NCI-H1105 (cell line): ENCODE data around the gene MEIOB.
"Not testable (repeated sequence)": the region's sequence is repeated elsewhere in the genome, so short reads cannot be mapped to it uniquely, and the experiment has no call there.

ENCODE experiments used
- DNase-seq: peaks from one replicate; lab custom pipeline; 2025; lab: John Stamatoyannopoulos, UW

The MEIOB gene

DNA sequence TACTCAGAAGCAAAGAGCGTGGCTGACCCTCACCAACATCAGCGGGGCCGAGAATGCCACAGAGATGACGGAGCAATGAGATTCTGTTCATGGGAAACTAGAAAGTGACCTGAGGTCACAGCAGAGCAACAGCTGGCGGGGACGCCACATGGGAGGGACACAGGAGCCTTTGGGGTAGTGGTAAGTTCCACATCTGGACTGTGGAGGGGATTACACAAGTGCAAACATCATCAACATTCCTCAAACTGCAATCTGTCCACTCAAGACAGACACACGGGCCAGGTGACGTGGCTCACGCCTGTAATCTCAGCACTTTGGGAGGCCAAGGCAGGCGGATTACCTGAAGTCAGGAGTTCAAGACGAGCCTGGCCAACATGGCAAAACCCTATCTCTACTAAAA, 56.5 kb downstream of the MEIOB start:
- DNase-seq: no peak

DNA sequence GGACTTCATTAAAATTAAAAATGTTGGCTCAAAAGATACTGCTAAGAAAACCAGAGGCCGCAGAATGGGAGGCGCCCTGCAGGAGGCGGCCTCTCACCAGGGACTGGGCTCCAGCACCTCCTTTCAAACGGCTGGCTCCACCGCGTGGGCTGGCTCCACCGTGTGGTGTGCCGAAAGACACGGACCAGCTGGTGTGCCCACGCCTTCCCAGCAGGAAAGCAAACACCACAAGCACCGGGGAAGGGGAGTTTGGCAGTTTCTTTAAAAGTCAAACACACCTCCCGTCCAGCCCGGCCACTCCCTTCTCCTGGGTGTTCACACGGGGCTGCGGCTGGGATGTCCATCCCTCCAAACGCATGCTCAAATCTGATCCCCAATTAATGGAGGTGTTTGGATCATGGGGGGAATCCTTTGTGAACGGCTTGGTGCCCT, 59.2 kb downstream of the MEIOB start:
- no peak for DNase-seq

- DNase-seq: no peak
Observed at GRCh38 chr16:1810536-1810935, 61.4 kb downstream of the MEIOB start.

DNA sequence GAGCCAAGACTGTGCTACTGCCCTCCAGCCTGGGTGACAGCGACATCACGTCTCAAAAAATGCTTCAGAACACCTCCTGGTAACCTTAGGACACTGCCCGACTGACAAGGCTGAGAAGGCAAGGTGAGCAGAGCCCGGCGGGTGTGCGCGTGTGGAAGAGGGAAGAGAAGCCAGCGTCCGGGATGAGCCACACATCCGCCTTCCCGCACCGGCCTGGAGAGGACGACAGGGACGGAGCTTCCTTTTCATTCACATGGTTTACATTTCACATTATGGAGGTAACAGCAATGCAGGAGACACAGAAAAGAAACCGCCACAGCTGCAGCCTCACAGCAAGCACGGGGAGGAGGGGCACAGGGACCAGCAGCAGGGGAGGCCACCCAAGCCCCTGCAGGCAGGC, 61.9 kb downstream of the MEIOB start:
- no peak for DNase-seq

DNA sequence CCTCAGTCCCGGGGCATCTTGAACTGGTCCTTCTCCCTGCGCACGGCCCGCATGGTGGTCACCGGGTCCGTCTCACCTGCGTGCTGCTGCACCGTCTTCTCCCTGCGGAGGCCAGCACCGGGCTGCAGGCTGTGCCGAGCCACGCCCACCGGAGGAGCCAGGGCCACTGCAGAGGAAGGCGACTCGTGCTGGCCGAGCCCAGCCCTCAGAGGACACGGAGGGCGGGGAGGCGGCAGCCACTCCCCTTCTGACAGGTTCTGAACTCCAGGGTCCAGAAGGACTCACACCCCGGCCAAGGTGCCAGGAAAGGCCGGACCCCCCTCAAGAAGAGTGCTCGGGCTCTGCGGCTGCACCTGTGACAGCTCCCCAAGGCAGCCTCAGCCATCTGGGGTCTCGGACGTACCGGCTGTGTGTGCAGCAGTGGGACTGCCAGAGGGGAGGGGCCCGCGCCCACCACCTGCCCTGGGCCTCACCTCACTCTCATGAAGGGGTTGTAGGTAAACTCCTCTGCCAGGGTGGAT, 62.6 kb downstream of the MEIOB start:
- no peak for DNase-seq

- no peak for DNase-seq
Observed at GRCh38 chr16:1808691-1809090, 63.3 kb downstream of the MEIOB start.

DNA sequence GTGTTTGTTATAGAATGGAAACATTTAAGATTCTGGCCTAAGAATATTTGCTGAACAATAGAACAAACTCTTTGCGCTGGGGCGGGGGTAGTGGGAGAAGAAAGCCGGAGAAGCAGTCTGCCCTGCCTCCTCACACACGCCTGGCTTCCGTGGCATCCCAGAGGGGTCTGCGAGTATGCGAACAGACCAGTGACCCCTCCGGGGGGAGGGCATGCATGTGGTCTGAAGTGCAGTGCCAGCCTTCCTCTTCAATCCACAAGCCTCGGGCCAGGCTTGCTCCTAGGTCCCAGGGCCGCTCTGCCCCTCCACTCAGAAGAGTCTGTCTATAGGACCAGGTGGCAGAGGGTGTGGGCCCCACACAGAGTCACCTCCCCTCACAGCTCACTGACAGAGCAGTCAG, 64.3 kb downstream of the MEIOB start:
- no peak for DNase-seq

DNA sequence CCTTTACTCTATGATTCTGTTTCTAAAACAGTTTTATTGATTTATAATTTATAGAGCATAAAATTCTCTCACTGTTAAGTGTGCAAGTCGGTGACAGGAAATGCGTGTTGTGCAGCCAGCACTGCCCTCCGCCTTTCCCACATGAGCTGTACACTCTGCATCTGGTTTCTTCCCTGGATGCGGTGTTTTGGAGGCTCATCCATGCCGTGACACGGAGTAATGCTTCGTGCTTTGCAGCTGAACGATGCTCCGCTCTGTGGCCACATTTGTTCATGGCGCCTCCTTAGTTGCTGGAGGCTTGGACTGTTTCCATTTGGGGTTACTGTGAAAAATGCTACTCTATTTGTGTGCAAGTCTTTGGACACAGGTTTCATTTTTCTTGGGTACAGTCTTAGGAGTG, 71.3 kb downstream of the MEIOB start:
- DNase-seq: no peak

DNA sequence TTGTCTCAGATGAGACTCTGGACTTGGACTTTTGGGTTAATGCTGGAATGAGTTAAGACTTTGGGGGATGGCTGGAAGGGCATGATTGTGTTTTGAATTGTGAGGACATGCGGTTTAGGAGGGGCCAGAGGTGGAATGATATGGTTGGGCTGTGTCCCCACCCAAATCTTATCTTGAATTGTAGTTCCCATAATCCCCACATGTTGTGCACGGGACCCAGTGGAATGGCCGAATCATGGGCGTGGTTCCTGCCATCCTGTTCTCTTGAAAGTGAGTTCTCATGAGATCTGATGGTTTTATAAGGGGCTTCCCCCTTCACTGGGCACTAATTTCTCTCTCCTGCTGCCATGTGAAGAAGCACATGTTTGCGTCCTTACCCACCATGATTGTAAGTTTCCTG, 72.7 kb downstream of the MEIOB start:
- DNase-seq: not testable (repeated sequence)

DNA sequence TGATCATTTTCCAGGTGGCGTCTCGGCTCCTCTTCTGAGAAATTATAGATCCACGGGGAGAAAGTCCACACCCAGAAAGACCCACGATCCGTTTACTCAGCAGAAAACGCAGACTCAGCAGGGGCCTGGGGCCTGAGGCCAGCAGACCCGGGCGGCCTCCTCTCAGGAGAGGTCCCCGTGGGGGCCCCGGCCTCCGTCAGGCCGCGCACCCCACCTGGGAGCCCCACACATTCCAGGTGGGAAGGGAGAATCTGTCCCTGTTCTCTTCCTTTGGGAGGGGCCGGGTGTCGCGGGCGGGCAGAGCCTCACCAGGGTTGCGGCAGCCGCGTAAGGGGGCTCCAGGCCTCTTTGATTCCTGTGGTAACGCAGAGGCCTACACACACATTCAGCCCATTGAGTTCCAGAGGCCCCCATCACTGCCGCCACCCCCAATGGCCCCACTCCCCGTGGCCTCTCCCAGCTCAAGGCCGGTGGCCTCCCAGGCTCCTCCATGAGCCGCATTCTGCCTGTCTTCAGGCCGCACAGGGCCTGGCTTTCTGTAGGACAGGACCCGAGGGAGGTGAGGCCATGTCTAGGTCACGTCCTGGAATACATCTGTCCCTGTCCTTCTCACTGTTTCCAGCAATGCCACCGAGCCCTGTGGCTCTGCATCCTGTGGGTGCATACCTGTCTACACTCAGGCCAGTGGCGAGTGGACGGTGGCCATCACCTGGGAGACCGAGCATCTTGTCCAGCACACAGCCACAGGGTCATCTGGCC, 76.9 kb downstream of the MEIOB start:
- DNase-seq: no peak

DNA sequence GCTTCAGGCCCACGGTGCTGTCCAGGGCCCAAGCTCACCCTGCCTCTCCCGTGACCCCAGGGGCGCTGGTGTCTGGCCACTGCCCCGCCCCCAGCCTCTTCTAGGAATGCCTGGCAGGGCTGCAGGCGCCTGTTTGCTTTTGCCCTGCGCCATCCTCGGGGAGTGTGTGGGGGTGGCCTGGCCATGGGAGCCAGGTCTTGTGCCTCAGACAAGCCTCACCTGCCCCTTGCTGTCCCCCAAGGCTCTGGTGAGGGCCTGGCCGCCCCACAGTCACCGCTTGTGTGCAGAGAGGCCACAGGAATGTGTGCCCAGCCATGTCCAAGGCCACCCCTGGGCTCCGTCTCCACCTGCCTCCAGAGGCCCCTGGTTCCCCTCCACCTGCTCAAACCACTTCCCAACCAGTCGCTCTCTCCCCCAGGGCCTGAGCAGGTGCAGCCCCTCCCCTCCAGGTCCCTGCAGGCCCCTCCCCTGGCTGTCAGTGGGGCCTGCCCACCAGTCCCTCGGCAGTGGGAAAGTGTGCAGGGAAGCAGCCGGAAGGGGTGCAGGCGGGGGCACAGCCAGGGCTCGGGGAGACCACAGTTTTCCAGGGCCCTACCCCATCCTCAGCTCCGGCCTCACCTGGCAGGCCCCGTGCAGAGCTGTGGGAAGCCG, 77.6 kb downstream of the MEIOB start:
- no peak for DNase-seq

GRCh38 chr16:1793578-1794220, 78.3 kb downstream of the MEIOB start, which contains the start of gene IGFALS:
Gene IGFALS, minus strand, starts transcription at chr16:1793705. Its CDS starts 53 bp downstream, at chr16:1793652.
- DNase-seq: no peak

GRCh38 chr16:1792836-1793577, 79.0 kb downstream of the MEIOB start:
- DNase-seq: no peak

- DNase-seq: no peak
Observed at GRCh38 chr16:1791943-1792812, 79.8 kb downstream of the MEIOB start.

GRCh38 chr16:1791256-1791942, 80.6 kb downstream of the MEIOB start:
- no peak for DNase-seq

DNA sequence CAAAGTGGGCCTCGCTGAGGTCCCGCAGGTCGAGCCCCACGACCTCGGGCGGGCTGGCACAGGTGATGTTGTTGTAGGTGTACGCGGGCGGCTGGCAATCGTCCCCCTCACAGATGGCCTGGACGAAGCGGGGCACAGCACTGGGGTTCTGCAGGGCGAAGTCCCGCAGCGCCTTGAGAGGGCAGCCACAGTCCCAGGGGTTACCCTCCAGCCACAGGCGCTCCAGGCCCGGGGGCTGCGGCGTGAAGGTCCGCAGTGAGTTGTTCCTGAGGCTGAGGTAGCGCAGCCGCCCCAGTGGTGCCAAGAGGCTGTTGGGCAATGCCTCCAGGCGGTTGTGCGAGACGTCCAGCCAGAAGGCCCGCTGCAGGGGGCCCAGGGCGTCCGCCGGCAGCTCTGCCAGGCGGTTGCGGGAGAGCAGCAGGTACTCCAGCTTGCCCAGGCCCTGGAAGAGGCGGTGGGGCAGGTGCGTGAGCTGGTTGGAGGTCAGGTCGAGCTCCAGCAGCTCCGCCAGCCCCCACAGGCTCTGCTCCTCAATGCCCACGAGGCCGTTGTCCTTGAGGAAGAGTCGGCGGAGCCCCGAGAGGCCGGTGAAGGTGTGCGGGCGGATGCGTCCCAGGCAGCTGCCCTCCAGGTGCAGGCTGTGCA, 81.2 kb downstream of the MEIOB start:
- no peak for DNase-seq

- no peak for DNase-seq
Observed at GRCh38 chr16:1790261-1790610, 81.7 kb downstream of the MEIOB start.

DNA sequence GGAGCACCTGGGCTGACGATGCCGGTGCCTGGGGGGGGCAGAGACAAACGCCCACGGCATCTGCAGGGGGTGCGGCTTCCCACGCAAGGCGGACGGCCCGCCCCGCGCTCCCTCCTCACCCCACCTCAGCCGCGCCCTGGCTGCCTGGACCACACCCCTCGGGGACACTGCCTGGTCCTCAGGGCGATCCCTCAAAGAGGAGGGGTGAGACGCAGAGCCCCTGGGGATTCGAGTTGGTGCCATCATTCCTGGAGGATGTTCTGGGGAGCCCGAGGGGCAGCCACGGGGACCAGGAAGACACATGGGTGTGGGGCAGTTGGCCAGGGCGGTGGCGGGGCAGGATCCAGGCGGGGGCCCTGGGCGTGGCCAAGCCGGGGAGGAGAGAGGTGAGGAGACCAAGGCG, 82.3 kb downstream of the MEIOB start:
- no peak for DNase-seq

- no peak for DNase-seq
Observed at GRCh38 chr16:1788708-1789100, 83.3 kb downstream of the MEIOB start.

DNA sequence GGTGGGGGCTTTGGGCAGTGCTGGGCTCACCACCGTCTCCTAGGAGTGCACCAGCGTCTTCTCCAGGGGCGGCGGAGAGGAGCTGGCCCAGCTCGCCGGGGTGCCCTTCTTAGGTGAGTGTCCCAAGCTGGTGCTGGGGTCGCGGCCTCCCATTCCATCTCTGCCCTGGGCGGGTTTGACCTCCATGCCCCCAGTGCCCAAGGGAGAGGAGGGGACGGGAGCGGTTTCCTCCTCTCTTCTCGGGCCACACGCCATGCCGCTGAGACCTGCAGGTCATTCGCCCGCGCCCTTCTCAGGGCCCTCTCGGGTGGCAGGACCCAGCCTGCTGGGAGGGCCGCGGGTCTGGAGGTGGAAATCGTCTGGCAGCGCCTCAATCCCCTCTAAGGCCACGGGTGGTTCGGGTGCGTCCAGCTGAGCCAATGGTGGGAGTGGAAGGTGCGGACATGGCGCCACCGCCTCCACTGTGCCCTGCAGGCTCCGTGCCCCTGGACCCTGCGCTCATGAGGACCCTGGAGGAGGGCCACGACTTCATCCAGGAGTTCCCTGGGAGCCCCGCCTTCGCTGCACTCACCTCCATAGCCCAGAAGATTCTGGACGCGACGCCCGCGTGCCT, 83.8 kb downstream of the MEIOB start:
- DNase-seq: no peak
